ENCODE data around the gene MFAP2. TPM values are rescaled to one million over a fixed set of nuclear protein-coding genes. Genes with fewer than 3 reads are reported as not detected.
A peak's percentile ranks its signal among the peaks of the same experiment; 100 is the strongest.
"Not testable (repeated sequence)": the region's sequence is repeated elsewhere in the genome, so short reads cannot be mapped to it uniquely, and the experiment has no call there.

Gene MFAP2
- total and polyA plus RNA-seq, 8 donors, result 2.7 to 31.5 (median 9.0) TPM; not detected in 1

DNA sequence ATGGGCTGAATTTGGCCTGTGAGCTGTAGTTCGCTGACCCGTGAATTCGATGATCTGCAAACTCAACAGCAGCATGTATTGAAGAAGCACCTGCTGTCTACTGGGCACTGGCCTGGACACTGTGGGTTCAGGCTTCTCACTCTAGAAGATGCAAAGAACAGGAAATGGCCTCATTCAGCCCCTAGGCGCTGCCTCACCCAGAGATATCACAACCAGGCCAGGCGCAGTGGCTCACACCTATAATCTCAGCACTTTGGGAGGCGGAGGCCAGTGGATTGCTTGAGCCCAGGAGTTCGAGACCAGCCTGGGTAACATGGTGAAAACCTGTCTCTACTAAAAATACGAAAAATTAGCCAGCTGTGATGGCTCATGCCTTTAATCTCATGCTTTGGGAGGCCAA is 23.6 kb downstream of the MFAP2 start:
- intact Hi-C loops (cut with DNase I; ENCODE audit: low total_unique reads), result loop anchor here (10.0 kb wide), 1 partner anchor 278 kb away; no protein-coding TSS in a partner anchor
- no peak overlapping the region for H3K4me3 ChIP-seq
- H3K4me1 ChIP-seq, result peaks cover 0 to 24% (median 18%) of the 10 kb centered on the region in 4 donors
- no peak overlapping the region for H3K27ac ChIP-seq
- H3K36me3 ChIP-seq, result peaks cover 11 to 52% (median 31%) of the 10 kb centered on the region in 4 donors
- H3K27me3 ChIP-seq, result no peaks in the 10 kb centered on the region
- TF ChIP-seq POLR2A (IDR thresholded peaks at IDR 0.05) (no peak), EP300 (IDR thresholded peaks at IDR 0.05) (no peak), POLR2AphosphoS5 (IDR thresholded peaks at IDR 0.05) (no peak)
- TF ChIP-seq, protein P1, sequence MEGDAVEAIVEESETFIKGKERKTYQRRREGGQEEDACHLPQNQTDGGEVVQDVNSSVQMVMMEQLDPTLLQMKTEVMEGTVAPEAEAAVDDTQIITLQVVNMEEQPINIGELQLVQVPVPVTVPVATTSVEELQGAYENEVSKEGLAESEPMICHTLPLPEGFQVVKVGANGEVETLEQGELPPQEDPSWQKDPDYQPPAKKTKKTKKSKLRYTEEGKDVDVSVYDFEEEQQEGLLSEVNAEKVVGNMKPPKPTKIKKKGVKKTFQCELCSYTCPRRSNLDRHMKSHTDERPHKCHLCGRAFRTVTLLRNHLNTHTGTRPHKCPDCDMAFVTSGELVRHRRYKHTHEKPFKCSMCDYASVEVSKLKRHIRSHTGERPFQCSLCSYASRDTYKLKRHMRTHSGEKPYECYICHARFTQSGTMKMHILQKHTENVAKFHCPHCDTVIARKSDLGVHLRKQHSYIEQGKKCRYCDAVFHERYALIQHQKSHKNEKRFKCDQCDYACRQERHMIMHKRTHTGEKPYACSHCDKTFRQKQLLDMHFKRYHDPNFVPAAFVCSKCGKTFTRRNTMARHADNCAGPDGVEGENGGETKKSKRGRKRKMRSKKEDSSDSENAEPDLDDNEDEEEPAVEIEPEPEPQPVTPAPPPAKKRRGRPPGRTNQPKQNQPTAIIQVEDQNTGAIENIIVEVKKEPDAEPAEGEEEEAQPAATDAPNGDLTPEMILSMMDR (IDR thresholded peaks at IDR 0.05), result no peak
- WGBS, 5 donors, result 91 to 94% (median 92%) methylated on average over 8 of the region's 8 CpGs
- no peak for DNase-seq
- H3K9me3 ChIP-seq, result no peaks in the 10 kb centered on the region

DNA sequence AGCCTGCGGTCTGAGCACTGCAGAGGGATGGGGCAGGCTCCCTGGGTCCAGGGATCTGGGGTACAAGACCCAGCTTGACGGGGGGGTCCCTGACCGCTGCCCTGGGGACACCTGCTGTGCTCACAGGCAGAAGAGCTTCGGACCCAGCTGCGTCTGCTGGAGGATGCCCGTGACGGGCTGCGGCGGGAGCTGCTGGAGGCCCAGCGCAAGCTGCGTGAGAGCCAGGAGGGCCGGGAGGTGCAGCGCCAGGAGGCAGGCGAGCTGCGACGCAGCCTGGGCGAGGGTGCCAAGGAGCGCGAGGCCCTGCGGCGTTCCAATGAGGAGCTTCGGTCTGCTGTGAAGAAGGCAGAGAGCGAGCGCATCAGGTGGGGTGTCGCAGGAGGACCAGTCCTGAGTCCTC is 25.2 kb downstream of the MFAP2 start:
- no peak overlapping the region for H3K4me3 ChIP-seq
- 94 to 97% (median 96%) methylated on average over 24 to 25 of the region's 25 CpGs for WGBS, 5 donors
- peaks cover 0 to 14% (median 6%) of the 10 kb centered on the region in 4 donors for H3K4me1 ChIP-seq
- no peaks in the 10 kb centered on the region for H3K27me3 ChIP-seq
- intact Hi-C loops (cut with DNase I; ENCODE audit: low total_unique reads), result loop anchor here (10.0 kb wide), 1 partner anchor 280 kb away; no protein-coding TSS in a partner anchor
- H3K9me3 ChIP-seq, result no peaks in the 10 kb centered on the region
- no peak overlapping the region for H3K27ac ChIP-seq
- TF ChIP-seq POLR2A (IDR thresholded peaks at IDR 0.05) (no peak), EP300 (IDR thresholded peaks at IDR 0.05) (no peak), POLR2AphosphoS5 (IDR thresholded peaks at IDR 0.05) (no peak)
- TF ChIP-seq, protein P1 (IDR thresholded peaks at IDR 0.05), result no peak
- DNase-seq, result no peak
- peaks cover 11 to 52% (median 31%) of the 10 kb centered on the region in 4 donors for H3K36me3 ChIP-seq

DNA sequence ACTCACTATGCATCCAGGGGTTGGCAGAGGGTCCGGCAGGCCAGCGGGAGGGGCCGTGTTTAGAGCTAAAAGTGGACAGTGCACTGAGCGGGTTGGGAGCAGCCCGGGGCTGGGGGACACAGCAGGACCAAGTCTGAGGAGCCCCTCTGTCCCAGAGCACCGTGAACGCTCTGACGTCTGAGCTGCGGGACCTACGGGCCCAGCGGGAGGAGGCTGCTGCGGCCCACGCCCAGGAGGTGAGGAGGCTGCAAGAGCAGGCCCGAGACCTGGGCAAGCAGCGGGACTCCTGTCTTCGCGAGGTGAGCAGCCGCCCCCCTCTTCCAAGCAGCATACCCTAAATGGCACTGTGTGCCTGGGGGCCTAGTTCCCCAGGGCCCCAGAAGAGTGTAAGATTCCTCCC is 25.8 kb downstream of the MFAP2 start:
- no peaks in the 10 kb centered on the region for H3K27me3 ChIP-seq
- no peak overlapping the region for H3K27ac ChIP-seq
- intact Hi-C loops (cut with DNase I; ENCODE audit: low total_unique reads), result loop anchor here (10.0 kb wide), 1 partner anchor 280 kb away; no protein-coding TSS in a partner anchor
- no peak for DNase-seq
- peaks cover 11 to 54% (median 31%) of the 10 kb centered on the region in 4 donors for H3K36me3 ChIP-seq
- 96 to 100% (median 97%) methylated on average over 5 to 18 of the region's 18 CpGs for WGBS, 5 donors
- TF ChIP-seq EP300 (IDR thresholded peaks at IDR 0.05) (no peak), POLR2AphosphoS5 (IDR thresholded peaks at IDR 0.05) (no peak), POLR2A (IDR thresholded peaks at IDR 0.05) (no peak)
- TF ChIP-seq, protein P1 (IDR thresholded peaks at IDR 0.05), result no peak
- H3K9me3 ChIP-seq, result no peaks in the 10 kb centered on the region
- H3K4me3 ChIP-seq, result no peak overlapping the region
- peaks cover 0 to 16% (median 3%) of the 10 kb centered on the region in 4 donors for H3K4me1 ChIP-seq

DNA sequence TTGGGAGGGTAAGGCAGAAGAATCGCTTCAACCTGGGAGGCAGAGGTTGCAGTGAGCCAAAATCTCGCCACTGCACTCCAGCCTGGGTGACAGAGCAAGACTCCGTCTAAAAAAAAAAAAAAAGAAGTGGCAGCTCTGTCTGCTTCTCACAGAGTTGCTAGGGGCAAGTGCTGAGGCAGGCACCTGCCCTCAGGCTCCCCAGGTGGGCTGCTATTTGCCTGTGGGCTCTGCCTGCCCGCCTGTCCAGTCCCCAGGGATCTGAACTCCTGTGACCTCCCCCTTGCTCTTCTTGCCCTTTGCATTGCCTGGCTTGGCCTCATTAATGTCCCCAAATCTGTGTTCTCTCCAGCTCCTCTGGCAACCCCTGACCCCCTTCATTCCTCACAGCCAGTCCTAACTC is 28.0 kb downstream of the MFAP2 start:
- H3K27me3 ChIP-seq, H3K9me3 ChIP-seq, DNase-seq, H3K27ac ChIP-seq, H3K4me3 ChIP-seq: not testable (repeated sequence)
- WGBS, 5 donors, result 87 to 97% (median 88%) methylated on average over 4 of the region's 4 CpGs
- Histone ChIP-seq H3K4me1 (peaks cover 13 to 30% (median 19%) of the 10 kb centered on the region in 4 donors), H3K36me3 (peaks cover 11 to 58% (median 27%) of the 10 kb centered on the region in 4 donors)
- intact Hi-C loops (cut with DNase I; ENCODE audit: low total_unique reads), result loop anchor here (10.0 kb wide), 1 partner anchor 282 kb away; no protein-coding TSS in a partner anchor

DNA sequence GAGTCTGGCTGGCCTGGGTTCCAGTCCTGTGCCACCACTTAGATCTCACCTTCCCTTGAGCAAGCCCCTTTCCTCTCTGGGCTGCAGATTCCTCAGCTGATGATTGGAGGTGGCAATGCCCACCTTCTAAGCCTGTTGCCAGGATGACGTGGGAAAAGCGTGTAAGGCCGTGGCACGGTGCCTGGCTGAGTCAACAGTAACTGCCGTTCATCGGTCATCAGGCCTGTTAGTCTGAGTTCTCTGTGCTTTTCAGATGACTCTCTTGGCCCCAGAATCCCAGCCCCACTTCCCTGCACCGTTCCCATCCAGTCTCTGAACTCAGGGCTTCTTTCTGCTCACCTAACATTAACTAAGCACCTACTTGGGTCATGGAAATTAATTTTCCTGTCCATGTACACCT is 31.4 kb downstream of the MFAP2 start:
- H3K4me1 ChIP-seq, result peaks cover 13 to 30% (median 19%) of the 10 kb centered on the region in 4 donors
- H3K27ac ChIP-seq, result peak overlapping the region; percentile 68 to 85 (median 83)
- WGBS, 5 donors, result 12 to 34% (median 30%) methylated on average over 5 to 7 of the region's 7 CpGs
- intact Hi-C loops (cut with DNase I; ENCODE audit: low total_unique reads); H3K27me3 ChIP-seq; H3K9me3 ChIP-seq; H3K4me3 ChIP-seq: not testable (repeated sequence)
- peak in 1 of 2 donors; percentile 85 for DNase-seq
- peaks cover 11 to 58% (median 29%) of the 10 kb centered on the region in 4 donors for H3K36me3 ChIP-seq
